Stimulated activated CD8-positive, alpha-beta memory T cell treated with anti-CD3 and anti-CD28 coated beads, Interleukin-15, amount 100 ng/mL, for 1 hour (primary cell): ENCODE measurements around the gene VMAC.

Experiments
- DNase-seq: peaks from one replicate; pipeline ENCODE4 v3.0.0-alpha.2; 2020; ENCODE audit warnings: low read depth

Gene VMAC

DNA sequence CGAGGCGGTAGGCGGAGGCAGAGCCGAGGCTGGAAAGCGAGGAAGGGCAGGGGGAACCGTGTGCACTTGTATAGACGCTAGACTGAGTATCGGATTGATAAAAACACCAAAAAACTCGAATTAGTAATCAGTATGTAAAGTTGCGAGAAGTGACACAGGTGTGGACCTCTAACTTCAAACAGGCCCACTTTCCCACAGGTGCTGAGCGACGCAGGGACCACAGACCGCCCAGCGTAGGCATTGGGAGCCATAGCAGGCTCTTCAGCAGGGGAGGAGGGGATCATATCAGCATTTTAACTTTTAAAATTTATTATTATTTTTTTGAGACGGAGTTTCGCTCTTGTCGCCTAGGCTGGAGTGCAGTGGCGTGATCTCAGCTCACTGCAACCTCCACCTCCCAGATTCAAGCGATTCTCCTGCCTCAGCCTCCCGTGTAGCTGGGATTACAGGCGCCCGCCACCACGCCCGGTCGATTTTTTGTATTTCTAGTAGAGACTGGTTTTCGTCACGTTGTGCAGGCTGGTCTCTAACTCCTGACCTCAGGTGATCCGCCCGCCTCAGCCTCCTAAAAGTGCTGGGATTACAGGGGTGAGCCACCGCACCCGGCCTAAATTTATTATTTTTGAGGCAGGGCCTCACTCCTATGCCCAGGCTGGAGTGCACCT is 574 bp downstream of the VMAC start:
- DNase-seq = no peak

DNA sequence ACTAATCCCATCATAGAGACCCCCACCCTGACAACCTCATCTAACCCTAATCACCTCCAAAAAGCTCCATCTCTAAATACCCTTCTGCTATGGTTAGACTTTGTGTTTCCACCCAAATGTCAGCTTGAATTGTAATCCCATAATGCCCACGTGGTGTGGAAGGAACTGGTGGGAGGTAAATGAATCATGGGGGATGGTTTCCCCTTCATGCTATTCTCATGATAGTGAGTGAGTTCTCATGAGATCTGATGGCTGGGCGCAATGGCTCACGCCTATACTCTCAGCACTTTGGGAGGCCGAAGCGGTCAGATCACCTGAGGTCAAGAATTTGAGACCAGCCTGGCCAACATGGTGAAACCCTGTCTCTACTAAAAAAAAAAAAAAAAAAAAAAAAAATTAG is 2.6 kb downstream of the VMAC start:
- DNase-seq = no peak

DNA sequence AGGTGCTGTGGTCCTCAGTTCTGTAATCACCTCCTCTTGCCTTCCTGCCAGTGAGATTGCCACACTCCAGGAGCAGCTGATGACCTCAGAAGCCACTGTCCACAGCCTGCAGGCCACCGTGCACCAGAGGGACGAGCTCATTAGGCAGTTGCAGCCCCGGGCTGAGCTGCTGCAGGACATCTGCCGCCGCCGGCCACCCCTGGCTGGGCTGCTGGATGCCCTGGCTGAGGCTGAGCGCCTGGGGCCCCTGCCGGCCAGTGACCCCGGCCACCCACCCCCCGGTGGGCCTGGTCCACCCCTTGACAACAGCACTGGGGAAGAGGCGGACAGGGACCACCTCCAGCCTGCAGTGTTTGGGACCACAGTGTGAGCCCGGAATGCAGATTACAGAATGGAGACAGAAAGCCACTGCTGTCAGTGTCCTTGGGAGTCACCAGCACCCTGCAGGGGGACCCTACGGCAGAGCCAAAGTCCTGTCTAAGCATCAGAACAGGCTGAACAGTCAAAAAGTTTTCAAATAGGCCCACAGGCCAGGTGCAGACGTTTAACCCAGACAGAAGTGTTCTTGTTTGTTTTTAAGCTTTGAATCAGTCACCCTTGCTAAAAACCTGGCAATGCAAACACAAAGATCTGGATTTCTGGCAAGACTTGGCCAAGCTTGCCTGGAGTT is 4.2 kb downstream of the VMAC start:
- DNase-seq = no peak

DNA sequence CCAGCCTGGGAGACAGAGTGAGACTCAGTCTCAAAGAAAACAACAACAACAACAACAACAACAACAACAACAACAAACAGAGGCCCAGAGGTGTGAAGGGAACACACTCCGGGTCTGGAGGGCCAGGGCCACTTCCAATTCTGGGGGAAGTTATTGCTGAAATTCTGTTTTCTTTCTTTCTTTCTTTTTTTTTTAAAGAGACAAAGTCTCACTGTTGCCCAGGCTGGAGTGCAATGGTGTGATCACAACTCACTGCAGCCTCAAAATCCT is 5.9 kb downstream of the VMAC start:
- DNase-seq = no peak

DNA sequence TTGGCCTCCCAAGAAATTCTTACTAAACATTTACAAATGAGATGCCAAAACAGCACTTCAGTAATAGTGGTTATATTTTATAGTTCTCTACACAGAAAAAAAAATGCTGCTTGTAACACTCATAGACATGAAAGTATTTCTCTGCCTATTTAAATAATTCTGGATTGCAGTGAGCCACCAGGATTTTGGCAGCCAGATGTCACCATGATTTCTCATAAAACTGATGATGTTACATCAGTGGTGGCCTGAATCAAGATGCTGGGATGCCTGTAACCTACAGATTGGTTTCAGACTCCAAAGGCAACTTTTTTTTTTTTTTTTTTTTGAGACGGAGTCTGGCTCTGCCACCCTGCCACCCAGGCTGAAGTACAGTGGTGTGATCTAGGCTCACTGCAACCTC is 6.7 kb downstream of the VMAC start:
- DNase-seq = no peak

DNA sequence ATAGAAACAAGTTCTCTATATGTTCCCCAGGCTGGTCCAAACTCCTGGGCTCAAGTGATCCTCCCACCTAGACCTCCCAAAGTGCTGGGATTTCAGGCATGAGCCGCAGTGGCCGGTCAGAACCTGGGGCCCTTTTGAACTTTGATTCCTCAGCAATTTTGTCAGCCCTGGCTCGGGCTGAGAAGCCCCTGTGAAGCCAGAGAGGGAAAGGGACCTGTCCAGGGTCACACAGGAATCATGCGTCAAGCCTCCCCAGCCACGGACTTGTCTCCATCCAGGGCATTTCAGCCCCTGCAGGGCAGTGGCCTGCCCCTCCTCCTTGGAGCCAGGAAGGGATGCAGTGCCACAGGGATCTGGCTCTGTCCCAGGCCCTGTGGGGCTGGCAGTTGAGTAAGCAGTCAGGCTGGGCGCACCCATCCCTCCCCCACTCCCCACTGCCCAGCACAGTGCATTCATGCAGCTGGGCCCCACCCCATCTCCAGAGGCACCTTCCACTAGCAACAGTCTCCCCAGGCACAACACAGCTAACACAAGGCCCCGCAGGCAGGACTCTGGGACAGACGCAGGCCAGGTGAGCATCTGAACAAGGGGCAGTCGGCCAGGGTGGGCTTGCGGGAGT is 9.2 kb downstream of the VMAC start, which contains the start of gene CAPS:
TSS of gene CAPS (plus strand) at position 516 of the 619 bp plus-strand sequence. CDS start 153 bp downstream, outside the sequence.
- no peak for DNase-seq

DNA sequence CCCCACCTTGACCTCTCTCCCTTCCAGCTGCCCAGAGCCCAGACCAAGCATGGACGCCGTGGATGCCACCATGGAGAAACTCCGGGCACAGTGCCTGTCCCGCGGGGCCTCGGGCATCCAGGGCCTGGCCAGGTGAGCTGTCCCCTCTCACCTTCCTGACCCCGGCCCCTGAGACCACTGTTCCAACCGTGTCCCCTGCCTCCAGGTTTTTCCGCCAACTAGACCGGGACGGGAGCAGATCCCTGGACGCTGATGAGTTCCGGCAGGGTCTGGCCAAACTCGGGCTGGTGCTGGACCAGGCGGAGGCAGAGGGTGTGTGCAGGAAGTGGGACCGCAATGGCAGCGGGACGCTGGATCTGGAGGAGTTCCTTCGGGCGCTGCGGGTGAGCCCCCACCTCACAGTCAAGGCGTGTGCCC is 9.7 kb downstream of the VMAC start:
- DNase-seq = no peak

DNA sequence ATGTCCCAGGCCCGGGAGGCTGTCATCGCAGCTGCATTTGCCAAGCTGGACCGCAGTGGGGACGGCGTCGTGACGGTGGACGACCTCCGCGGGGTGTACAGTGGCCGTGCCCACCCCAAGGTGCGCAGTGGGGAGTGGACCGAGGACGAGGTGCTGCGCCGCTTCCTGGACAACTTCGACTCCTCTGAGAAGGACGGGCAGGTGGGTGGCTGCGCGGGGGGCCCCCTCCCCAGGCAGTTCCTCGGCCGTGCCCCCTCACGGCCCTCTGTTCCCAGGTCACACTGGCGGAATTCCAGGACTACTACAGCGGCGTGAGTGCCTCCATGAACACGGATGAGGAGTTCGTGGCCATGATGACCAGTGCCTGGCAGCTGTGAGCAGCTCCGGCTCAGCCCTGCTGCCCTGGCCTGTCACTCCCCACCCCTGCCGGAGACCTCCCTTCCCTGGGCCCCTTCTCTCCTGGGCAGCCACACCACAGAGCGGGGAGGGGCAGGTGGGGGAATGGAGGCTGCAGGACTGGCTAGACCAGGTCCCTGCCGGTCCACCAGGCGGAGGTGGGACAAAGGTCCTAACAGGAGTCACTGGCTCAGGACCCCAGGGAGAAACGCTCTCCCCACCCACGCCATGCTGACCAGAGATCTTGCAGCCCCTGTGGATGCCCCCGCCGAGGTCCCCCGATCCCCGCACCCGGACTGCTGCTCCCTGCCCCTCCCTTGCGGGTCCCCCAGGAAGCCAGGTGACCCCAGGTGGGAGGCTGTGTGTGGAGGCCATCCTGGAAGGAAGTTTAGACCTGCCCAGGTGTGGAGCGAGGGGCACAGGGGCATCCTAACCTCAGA is 10.5 kb downstream of the VMAC start:
- DNase-seq = no peak

DNA sequence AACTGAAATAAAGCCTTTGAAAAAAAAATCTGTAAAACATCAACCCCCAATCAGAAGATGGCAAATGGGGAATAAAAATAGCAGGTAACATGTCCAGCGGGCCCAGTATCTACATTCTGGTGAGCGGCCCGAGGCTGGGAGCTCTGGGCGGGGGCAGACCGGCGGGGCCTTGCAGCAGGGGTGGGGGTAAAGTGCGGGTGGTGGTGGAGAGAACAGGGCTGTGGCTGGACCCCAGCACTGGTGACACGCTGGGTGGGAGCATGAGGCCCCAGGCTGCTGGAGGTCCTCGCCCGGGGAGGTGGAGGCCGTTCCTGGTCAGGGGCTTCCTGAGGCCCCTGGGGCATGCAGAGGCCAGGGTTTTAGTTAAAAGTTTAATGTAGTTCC is 11.1 kb downstream of the VMAC start:
- DNase-seq = no peak

DNA sequence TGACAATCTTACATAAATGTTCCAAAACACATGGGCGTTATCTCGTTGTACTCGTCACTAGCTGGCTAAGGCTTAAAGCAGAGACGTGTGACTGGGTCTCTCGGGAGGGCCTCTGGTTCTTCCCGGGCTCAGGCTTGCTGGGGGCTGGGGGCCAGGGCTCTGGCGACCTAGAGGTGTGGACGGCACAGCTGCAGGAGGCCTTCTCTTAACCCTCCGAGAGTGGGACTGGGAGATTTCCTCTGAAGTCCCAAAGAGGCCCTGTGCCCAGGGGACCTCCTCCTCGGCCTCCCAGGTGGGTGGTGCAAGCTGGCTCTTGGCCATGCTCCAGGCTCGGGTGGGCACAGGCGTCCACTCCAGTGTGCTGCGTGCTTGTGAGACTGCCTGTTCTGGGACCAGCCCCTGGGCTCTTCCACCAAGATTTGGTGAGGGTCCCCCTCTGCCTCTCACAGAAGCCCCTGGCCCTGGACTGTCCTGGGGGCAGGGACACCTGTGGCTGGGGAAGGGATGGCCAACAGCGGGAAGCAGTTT is 11.6 kb downstream of the VMAC start:
- DNase-seq = no peak

DNA sequence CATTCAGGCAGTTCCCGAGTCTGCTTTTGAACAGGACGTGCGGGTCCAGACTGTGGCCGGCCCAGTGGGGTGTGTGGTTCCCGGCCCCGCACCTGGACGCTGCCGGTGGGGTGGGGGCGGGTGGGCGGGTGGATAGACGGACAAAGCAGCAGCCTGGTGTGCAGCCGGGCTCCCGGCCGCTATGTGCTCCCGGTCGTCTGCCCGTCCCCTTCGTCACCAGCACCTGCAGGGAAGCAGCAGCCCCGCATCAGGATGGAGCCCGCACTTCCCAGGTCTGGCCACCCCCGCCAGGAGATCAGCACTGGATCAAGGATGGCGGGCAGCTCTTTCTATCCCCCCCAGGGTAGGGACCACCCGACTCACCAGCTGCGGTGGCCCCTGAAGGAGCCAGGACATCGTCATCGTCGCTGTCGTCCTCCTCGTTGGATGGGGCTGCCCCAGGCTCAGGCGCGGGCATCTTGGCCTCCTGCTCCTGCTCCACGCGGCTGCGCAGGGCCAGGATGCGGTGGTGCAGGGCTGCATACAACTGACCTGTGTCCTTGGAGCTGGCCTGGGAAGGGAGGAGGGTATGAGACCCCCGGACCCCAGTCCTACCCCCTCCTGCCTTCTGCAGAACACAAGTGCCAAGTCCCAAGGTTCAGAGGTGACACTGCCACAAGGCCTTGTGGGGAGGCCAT is 12.9 kb downstream of the VMAC start:
- DNase-seq = no peak

DNA sequence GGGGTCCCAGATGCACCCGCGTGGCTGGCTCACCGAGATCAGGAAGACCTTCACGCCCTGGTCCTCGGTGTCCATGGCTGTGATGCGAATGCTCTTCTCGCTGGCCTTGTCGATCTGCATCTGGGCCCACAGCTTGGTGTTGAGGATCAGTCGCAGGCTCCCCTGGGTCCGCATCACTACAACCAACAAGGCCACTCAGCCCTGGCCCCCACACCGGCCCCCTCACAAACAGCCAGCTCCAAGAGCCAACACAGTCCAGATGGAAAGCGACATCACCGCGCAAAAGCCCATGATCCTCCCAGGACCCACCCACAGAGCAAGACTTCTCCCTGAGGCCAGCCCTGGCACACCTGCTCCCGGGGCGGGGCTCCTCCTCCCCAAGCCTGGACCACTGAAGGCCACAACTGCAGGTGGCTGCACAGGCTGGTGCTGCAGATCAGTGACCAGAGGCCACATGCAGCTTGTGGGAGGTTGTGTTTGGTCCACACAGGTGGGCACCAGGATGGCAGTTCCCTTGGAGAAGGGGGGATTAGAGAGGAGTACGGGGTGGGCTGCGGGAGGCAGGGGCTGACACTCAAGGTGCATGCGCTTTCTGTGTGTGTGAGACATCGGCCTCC is 13.9 kb downstream of the VMAC start:
- DNase-seq = no peak

DNA sequence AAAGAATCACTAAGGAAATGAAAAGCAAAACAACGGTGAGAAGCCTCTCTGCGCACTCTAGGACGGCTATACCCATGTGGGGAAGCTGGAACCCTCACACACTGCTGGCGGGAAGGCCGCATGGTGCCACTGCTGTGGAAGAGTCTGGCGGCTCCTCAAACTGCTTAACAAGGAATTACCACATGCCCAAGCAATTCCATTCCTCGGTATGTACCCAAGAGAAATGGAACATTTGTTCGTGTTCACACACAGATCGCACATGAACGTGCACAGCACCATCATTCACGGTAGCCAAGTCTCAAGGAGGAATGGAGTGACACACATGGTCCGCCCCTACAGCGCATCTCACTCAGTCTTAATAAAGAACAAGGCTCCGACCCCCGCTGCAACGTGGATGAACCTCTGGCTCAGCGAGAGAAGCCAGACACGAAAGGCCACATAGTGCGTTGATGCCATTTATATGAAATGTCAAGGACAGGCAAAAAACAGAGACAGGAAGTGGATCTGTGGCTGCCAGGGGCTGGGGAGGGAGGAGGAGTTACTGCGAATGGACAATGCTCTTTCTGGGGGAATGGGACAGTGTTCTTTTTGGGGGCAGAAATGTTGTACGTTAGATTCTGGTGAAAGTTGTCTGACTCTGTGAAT is 17.0 kb downstream of the VMAC start:
- DNase-seq = no peak

DNA sequence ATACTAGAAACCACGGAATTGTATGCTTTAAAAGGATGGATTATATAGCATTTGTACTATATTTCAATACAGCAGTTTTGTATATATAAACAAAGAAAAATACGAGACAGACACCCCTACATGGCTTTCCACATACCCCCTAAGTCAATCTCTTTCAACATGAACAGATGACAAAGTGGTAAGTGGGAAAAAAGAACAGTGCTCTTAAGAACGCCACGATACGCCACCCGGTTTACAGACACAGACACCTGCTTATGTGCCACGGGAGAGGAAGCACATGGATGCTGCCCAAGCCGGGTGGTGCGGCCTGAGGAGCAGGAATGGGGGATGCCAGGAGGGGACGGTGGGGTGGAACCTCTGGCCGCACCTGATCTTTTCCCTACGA is 17.5 kb downstream of the VMAC start:
- DNase-seq = no peak

DNA sequence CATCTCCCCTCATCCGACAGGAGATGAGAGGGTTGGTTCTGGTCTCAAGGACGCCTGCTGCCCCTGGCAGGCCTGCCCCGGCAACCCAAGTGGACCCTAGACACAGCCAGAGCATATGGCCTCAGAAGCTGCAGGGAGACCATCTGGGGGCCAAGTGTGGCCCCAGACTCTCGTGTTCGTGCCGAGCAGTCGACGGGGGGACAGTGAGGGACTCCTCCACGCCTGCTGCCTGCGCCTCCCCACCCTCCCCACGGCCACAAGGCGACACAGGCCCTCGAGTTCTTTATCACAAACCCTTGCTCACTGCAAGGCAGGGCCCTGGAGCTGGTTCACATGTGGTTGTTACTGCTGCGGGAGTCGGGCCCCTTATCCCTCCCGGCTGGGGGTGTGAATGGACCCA is 18.7 kb downstream of the VMAC start:
- no peak for DNase-seq

DNA sequence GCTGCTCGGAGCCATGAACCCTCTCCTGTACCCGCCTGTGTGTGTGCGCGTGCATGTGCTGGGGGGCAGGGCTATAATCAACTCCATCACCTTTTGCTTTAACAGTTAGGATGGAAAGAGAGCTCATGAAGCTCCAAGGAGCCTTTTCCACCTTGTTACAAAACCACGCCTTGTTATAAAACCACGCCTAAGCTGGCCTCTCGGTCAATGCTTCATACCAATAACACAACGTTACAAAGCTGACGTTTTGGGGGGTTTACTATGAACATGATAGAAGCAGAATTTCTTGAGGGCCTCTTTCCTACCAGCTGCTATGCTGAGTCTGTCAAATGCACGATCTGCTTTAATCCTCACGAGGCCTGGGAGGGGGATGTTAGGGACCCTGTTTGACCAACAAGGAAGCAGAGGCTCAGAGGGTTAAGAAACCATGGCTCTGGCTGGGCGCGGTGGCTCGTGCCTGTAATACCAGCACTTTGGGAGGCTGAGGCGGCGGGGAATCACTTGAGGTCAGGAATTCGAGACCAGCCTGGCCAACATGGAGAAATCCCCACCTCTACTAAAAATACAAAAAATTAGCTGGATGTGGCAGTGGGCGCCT is 21.3 kb downstream of the VMAC start:
- no peak for DNase-seq

DNA sequence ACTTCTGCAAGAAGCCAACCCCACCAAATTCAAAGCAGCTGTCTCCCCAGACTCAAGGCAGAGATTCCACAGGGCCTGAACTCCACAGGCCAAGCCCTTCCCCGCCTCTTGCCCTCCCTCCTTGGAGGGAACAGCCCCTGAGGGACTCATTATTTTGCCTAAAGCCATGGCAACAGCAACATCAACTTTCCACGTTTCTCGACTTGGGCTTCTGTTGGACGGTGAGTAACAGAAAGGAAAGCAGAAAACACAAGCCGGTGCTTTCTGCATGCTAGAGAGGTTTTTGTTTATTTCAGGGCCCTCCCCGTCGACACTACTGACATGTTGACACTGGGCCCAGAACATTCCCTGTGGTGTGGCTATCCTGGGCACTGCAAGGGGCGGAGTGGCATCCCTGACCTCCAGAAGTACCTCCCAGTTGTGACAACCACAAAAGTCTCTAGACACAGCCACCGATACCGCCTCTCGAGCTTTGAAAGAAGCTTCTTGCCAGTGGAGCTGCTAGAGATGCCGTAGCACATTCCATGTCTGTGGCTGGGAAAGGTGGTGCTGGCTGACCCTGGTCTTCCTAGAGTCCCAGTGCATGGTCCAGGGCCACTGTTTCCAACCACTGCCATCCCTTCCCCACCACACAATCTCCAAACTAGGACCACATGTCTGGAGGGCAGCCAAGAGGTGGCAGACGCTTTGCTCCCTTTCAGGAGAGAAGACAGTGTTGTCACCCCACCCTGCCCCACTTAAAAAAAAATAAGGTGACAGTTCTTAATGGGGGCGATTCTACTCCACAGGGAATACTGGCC is 22.2 kb downstream of the VMAC start:
- no peak for DNase-seq

DNA sequence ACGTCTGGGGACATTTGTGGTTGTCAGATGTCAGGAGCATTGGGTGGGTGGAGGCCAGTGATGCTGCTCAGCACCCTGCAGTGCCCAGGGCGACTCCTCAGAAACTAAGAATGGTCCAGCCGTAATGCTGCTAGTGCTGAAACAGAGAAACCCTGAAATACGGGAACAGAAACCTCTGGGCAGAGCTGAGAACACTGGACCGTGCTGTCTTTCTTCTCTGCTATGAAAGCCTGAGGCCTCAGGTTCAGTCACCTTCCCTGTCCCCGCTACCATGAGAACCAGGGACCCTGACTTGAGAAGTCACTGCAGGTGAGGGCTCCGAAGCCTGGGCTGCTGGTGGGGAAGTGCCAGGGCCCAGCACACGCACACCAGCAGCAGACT is 22.8 kb downstream of the VMAC start:
- no peak for DNase-seq

DNA sequence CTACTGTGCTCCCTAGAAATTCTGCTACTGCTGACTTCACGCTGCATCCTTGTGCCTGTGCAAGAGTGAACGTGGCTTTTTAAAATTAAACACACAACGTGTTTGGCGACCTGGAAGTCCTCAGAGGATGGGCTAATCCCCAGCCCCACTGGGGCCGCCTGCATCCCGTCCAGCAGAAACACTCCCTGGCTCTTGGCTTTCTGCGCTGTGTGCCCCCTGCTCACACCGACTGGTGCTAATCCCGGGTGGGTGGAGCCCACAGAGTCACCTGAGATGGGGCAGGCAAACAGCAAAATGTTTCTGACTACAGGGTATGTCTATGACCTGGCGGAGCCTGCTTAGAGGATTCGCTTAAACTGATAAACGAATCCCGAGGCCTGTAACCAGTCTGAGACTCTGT is 24.5 kb downstream of the VMAC start:
- no peak for DNase-seq

DNA sequence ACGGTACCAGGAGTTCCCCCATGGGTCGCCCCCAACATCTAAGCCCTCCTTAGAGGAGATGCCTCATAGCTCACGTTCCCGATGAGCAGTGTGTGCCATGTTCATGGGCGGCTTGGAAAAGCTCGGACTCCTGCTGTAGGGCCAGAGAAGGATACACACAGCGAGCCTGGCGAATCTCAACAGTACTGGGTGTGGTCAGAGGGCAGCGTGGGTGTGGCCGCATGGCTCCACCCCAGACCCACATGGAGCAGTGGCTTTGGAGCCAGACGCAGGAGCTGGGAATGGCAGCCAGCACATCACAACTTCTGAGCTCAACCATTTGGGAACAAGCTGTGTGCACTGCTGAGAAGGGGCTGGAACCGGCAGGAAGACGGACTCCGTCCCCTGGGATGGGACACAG is 25.0 kb downstream of the VMAC start:
- DNase-seq = no peak
